Neural cell (in vitro differentiated cells): ENCODE data around the gene TMEM184A. TPM values are rescaled to one million over a fixed set of nuclear protein-coding genes. Genes with fewer than 3 reads are reported as not detected.

Experiments used
- H2AFZ ChIP-seq: fragments of 200-600, 300-800 bp; sonication (generic), shearing (Covaris generic); 2 replicates; pipeline ENCODE4 v1.6.0; 2014; ENCODE audit warnings: low read depth, mild to moderate bottlenecking, antibody characterized with exemption, low read length, moderate library complexity
- H3F3A ChIP-seq: fragments of 200-600 bp; shearing (Covaris generic); 2 replicates; pipeline ENCODE4 v1.6.1; 2016; ENCODE audit warnings: mild to moderate bottlenecking, moderate library complexity, mixed read lengths, antibody characterized with exemption, low read length; ENCODE audit not compliant: insufficient read depth, poor library complexity, severe bottlenecking
- H3K27ac ChIP-seq: fragments of 200-600, 300-800 bp; sonication (generic), shearing (Covaris generic); 2 replicates; pipeline ENCODE4 v1.5.1; 2014; ENCODE audit warnings: mild to moderate bottlenecking, low read length, moderate library complexity
- H3K27me3 ChIP-seq: fragments of 300-800, 200-600 bp; sonication (generic), shearing (Covaris generic); 2 replicates; pipeline ENCODE4 v1.6.0; 2014; ENCODE audit warnings: mild to moderate bottlenecking, low read depth, low read length, moderate library complexity; ENCODE audit not compliant: insufficient read depth
- H3K36me3 ChIP-seq: fragments of 300-800, 200-600 bp; sonication (generic), shearing (Covaris generic); 2 replicates; pipeline ENCODE4 v1.5.1; 2014; ENCODE audit warnings: mild to moderate bottlenecking, antibody characterized with exemption, low read length, moderate library complexity; ENCODE audit not compliant: insufficient read depth
- H3K4me2 ChIP-seq: fragments of 300-800, 200-600 bp; sonication (generic), shearing (Covaris generic); 2 replicates; pipeline ENCODE4 v1.6.0; 2014; ENCODE audit warnings: mild to moderate bottlenecking, low read length
- H3K4me3 ChIP-seq: fragments of 300-800, 200-600 bp; sonication (generic), shearing (Covaris generic); 2 replicates; pipeline ENCODE4 v1.5.1; 2014; ENCODE audit warnings: mild to moderate bottlenecking, low read length, moderate library complexity
- H3K79me2 ChIP-seq: fragments of 200-600 bp; shearing (Covaris generic); replicated peaks from 2 replicates; pipeline ENCODE4 v1.6.0; 2014; ENCODE audit warnings: mild to moderate bottlenecking, low read length, moderate library complexity; ENCODE audit not compliant: insufficient read depth
- H3K9ac ChIP-seq: fragments of 300-800, 200-600 bp; sonication (generic), shearing (Covaris generic); 2 replicates; pipeline ENCODE4 v1.6.1; 2016; ENCODE audit warnings: mild to moderate bottlenecking, low read length, mixed read lengths
- H3K9me2 ChIP-seq: fragments of 200-600 bp; shearing (Covaris generic); 2 replicates; pipeline ENCODE4 v1.6.1; 2016; ENCODE audit warnings: mild to moderate bottlenecking, low read length, mixed read lengths; ENCODE audit not compliant: insufficient read depth
- H3K9me3 ChIP-seq: fragments of 200-600, 300-800 bp; sonication (generic), shearing (Covaris generic); 2 replicates; pipeline ENCODE4 v1.6.1; 2016; ENCODE audit warnings: mild to moderate bottlenecking, mixed run types, low read length, moderate library complexity, mixed read lengths
- H4K20me1 ChIP-seq: fragments of 200-600 bp; shearing (Covaris generic); 2 replicates; pipeline ENCODE4 v1.6.1; 2016; ENCODE audit warnings: mild to moderate bottlenecking, mixed run types; ENCODE audit not compliant: insufficient read depth
- CTCF ChIP-seq: fragments of 450-650 bp; IDR thresholded peaks from 2 replicates; pipeline ENCODE4 v1.5.1; 2014; ENCODE audit warnings: antibody characterized with exemption, mild to moderate bottlenecking, moderate library complexity; ENCODE audit not compliant: poor library complexity, severe bottlenecking
- EP300 ChIP-seq: fragments of 450-650 bp; conservative IDR thresholded peaks from 2 replicates; pipeline ENCODE4 v1.6.1; 2014; ENCODE audit warnings: antibody characterized with exemption, mild to moderate bottlenecking, moderate library complexity; ENCODE audit not compliant: poor library complexity, severe bottlenecking
- EZH2 ChIP-seq: fragments of 200-600, 300-800 bp; shearing (Covaris generic), sonication (generic); IDR thresholded peaks from 2 replicates; pipeline ENCODE4 v1.6.1; 2014; ENCODE audit warnings: antibody characterized with exemption, low read length, borderline replicate concordance, mild to moderate bottlenecking; ENCODE audit not compliant: insufficient read depth, poor library complexity, severe bottlenecking
- MXI1 ChIP-seq: fragments of 450-650 bp; conservative IDR thresholded peaks from 2 replicates; pipeline ENCODE4 v1.6.1; 2014; ENCODE audit warnings: antibody characterized with exemption, mild to moderate bottlenecking; ENCODE audit not compliant: poor library complexity, severe bottlenecking
- POLR2AphosphoS5 ChIP-seq: IDR thresholded peaks from 2 replicates; pipeline ENCODE4 v1.6.1; 2012
- REST ChIP-seq: IDR thresholded peaks from 2 replicates; pipeline ENCODE4 v1.6.1; 2012; ENCODE audit warnings: borderline replicate concordance
- SMC3 ChIP-seq: fragments of 450-650 bp; conservative IDR thresholded peaks from 2 replicates; pipeline ENCODE4 v1.6.1; 2014; ENCODE audit warnings: antibody characterized with exemption, mild to moderate bottlenecking, moderate library complexity; ENCODE audit not compliant: poor library complexity
- TAF1 ChIP-seq: IDR thresholded peaks from 2 replicates; pipeline ENCODE4 v1.6.1; 2012; ENCODE audit warnings: low read depth
- polyA plus RNA-seq: library from polyadenylated mRNA; depleted of rRNA; stranded (reverse); fragments of >200 nt; gene quantifications from 2 replicates; pipeline ENCODE4 v1.2.3, GENCODE V29; 2014

TMEM184A gene
- polyA plus RNA-seq, 1 donor from 2014 or later: not detected

GRCh38 chr7:1494866-1495563 is 61.0 kb downstream of the TMEM184A start:
- Histone ChIP-seq H3K27ac (no peak overlapping the region), H3K4me3 (no peak overlapping the region), H3K9me3 (no peaks in the 10 kb centered on the region), H2AFZ (no peak overlapping the region), H3K9me2 (no peaks in the 10 kb centered on the region), H3K27me3 (no peaks in the 10 kb centered on the region), H4K20me1 (no peaks in the 10 kb centered on the region), H3K9ac (no peak overlapping the region), H3K4me2 (no peak overlapping the region), H3F3A (no peaks in the 10 kb centered on the region), H3K79me2 (no peaks in the 10 kb centered on the region), H3K36me3 (no peaks in the 10 kb centered on the region)
- TF ChIP-seq SMC3 (no peak), POLR2AphosphoS5 (no peak), EP300 (no peak), CTCF (no peak), TAF1 (no peak), REST (no peak), EZH2 (no peak)

GRCh38 chr7:1494447-1494846 is 61.6 kb downstream of the TMEM184A start:
- H3K9me3 ChIP-seq: no peaks in the 10 kb centered on the region
- H3K36me3 ChIP-seq: no peaks in the 10 kb centered on the region
- no peak overlapping the region for H3K4me3 ChIP-seq
- H2AFZ ChIP-seq: no peak overlapping the region
- H3K27ac ChIP-seq: no peak overlapping the region
- H3K9me2 ChIP-seq: no peaks in the 10 kb centered on the region
- H3K79me2 ChIP-seq: no peaks in the 10 kb centered on the region
- no peaks in the 10 kb centered on the region for H4K20me1 ChIP-seq
- no peak for TF ChIP-seq POLR2AphosphoS5
- TF ChIP-seq MXI1: no peak
- TF ChIP-seq SMC3: no peak
- no peak for TF ChIP-seq REST
- no peak for TF ChIP-seq CTCF
- H3K4me2 ChIP-seq: no peak overlapping the region
- no peak overlapping the region for H3K9ac ChIP-seq
- H3F3A ChIP-seq: no peaks in the 10 kb centered on the region
- H3K27me3 ChIP-seq: no peaks in the 10 kb centered on the region
